ENCODE data around the gene S1PR1. TPM values are rescaled to one million over a fixed set of nuclear protein-coding genes. Genes with fewer than 3 reads are reported as not detected.

The S1PR1 gene
- polyA plus RNA-seq, 1 donor (not counting 4 experiments of a cell fraction or from before 2014, with no cell fraction given) = 3.1 TPM

DNA sequence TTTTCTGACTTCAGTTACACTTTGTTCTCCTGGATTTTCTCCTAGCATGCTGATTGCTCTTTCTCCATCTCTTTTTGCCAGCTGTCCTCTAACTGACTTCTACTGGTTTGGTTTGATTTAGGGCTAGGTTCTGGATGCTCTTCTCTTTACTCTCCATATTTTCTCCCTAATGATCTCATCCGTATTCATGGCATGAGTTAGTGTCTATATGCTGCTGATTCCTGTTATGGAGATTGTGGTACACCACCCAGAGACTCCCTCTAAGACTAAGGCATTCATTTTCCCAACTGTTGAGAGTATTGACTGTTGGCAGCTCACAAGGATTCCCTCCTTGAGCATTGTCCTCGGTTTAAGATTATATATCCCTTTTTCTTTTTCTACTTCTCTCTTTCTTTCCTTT, 28.9 kb downstream of the S1PR1 start:
- FAIRE-seq (no peak), DNase-seq (ENCODE audit: low read depth, low spot score) (no peak)
- Histone ChIP-seq H3K36me3 (ENCODE audit: control insufficient read depth in 2 of 2, extremely low read depth in 1 of 2, insufficient read depth in 2 of 2, low read length in 2 of 2) (no peaks in the 10 kb centered on the region), H3K4me2 (ENCODE audit: control insufficient read depth, extremely low read depth, insufficient read depth, low read depth, low read length) (no peak overlapping the region), H3K27me3 (ENCODE audit: control insufficient read depth, extremely low read depth, insufficient read depth, low read length) (no peaks in the 10 kb centered on the region), H3K9me1 (ENCODE audit: control insufficient read depth, extremely low read depth, insufficient read depth, low read length) (no peaks in the 10 kb centered on the region), H4K20me1 (ENCODE audit: control insufficient read depth, extremely low read depth, insufficient read depth, low read length) (no peaks in the 10 kb centered on the region), H3K9me3 (ENCODE audit: control insufficient read depth, low read depth, low read length) (no peaks in the 10 kb centered on the region), H3K27ac (ENCODE audit: control insufficient read depth, insufficient read depth, low read length) (no peak overlapping the region), H3K9ac (ENCODE audit: control insufficient read depth, extremely low read depth, insufficient read depth, low read length) (no peak overlapping the region), H3K4me3 (ENCODE audit: control insufficient read depth in 2 of 3, extremely low read depth in 1 of 3, insufficient read depth in 2 of 3, low read depth in 1 of 3, low read length in 3 of 3) (no peak overlapping the region), H3K79me2 (ENCODE audit: control insufficient read depth, insufficient read depth, low read length) (no peaks in the 10 kb centered on the region), H2AFZ (ENCODE audit: control insufficient read depth, low read length) (no peak overlapping the region), H3K4me1 (ENCODE audit: control insufficient read depth, extremely low read depth, insufficient read depth, low read length) (peaks cover 2% of the 10 kb centered on the region)
- no peak for TF ChIP-seq EZH2 (IDR thresholded peaks at IDR 0.05; ENCODE audit: low read length)
- TF ChIP-seq, protein P1, sequence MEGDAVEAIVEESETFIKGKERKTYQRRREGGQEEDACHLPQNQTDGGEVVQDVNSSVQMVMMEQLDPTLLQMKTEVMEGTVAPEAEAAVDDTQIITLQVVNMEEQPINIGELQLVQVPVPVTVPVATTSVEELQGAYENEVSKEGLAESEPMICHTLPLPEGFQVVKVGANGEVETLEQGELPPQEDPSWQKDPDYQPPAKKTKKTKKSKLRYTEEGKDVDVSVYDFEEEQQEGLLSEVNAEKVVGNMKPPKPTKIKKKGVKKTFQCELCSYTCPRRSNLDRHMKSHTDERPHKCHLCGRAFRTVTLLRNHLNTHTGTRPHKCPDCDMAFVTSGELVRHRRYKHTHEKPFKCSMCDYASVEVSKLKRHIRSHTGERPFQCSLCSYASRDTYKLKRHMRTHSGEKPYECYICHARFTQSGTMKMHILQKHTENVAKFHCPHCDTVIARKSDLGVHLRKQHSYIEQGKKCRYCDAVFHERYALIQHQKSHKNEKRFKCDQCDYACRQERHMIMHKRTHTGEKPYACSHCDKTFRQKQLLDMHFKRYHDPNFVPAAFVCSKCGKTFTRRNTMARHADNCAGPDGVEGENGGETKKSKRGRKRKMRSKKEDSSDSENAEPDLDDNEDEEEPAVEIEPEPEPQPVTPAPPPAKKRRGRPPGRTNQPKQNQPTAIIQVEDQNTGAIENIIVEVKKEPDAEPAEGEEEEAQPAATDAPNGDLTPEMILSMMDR (optimal IDR thresholded peaks at IDR 0.05 in 1 of 3, IDR thresholded peaks at IDR 0.05 in 1 of 3, conservative IDR thresholded peaks at IDR 0.05 in 1 of 3; ENCODE audit: extremely low read depth in 1 of 3, insufficient read depth in 2 of 3, low read length in 3 of 3) = no peak
- dilution Hi-C loops (cut with MboI; ENCODE audit: extremely low pct_ligation_motif_present, low sequenced_read_pairs) = no loop called here

- FAIRE-seq (no peak), DNase-seq (ENCODE audit: low read depth, low spot score) (no peak)
- H3K4me3 ChIP-seq (ENCODE audit: control insufficient read depth in 2 of 3, extremely low read depth in 1 of 3, insufficient read depth in 2 of 3, low read depth in 1 of 3, low read length in 3 of 3) = no peak overlapping the region
- H3K9me3 ChIP-seq (ENCODE audit: control insufficient read depth, low read depth, low read length) = no peaks in the 10 kb centered on the region
- H3K79me2 ChIP-seq (ENCODE audit: control insufficient read depth, insufficient read depth, low read length) = no peaks in the 10 kb centered on the region
- no peaks in the 10 kb centered on the region for H3K4me1 ChIP-seq (ENCODE audit: control insufficient read depth, extremely low read depth, insufficient read depth, low read length)
- no peak overlapping the region for H3K9ac ChIP-seq (ENCODE audit: control insufficient read depth, extremely low read depth, insufficient read depth, low read length)
- H3K27ac ChIP-seq (ENCODE audit: control insufficient read depth, insufficient read depth, low read length) = no peak overlapping the region
- dilution Hi-C loops (cut with MboI; ENCODE audit: extremely low pct_ligation_motif_present, low sequenced_read_pairs) = no loop called here
- TF ChIP-seq EZH2 (IDR thresholded peaks at IDR 0.05; ENCODE audit: low read length) = no peak
- TF ChIP-seq, protein P1 (optimal IDR thresholded peaks at IDR 0.05 in 1 of 3, IDR thresholded peaks at IDR 0.05 in 1 of 3, conservative IDR thresholded peaks at IDR 0.05 in 1 of 3; ENCODE audit: extremely low read depth in 1 of 3, insufficient read depth in 2 of 3, low read length in 3 of 3) = no peak
- no peak overlapping the region for H2AFZ ChIP-seq (ENCODE audit: control insufficient read depth, low read length)
- no peak overlapping the region for H3K4me2 ChIP-seq (ENCODE audit: control insufficient read depth, extremely low read depth, insufficient read depth, low read depth, low read length)
- no peaks in the 10 kb centered on the region for H3K9me1 ChIP-seq (ENCODE audit: control insufficient read depth, extremely low read depth, insufficient read depth, low read length)
- no peaks in the 10 kb centered on the region for H3K36me3 ChIP-seq (ENCODE audit: control insufficient read depth in 2 of 2, extremely low read depth in 1 of 2, insufficient read depth in 2 of 2, low read length in 2 of 2)
- no peaks in the 10 kb centered on the region for H4K20me1 ChIP-seq (ENCODE audit: control insufficient read depth, extremely low read depth, insufficient read depth, low read length)
- no peaks in the 10 kb centered on the region for H3K27me3 ChIP-seq (ENCODE audit: control insufficient read depth, extremely low read depth, insufficient read depth, low read length)
These were observed 30.3 kb downstream of the S1PR1 start for GRCh38 chr1:101267082-101267481.
